GM18861 (cell line): ENCODE results near the gene H3-3A.

Experiments used
- ATAC-seq: cut with Tn5 transposase; IDR thresholded peaks from one replicate; pipeline ENCODE4 v1.9.1; 2021; ENCODE audit not compliant: unreplicated experiment

The H3-3A gene

DNA sequence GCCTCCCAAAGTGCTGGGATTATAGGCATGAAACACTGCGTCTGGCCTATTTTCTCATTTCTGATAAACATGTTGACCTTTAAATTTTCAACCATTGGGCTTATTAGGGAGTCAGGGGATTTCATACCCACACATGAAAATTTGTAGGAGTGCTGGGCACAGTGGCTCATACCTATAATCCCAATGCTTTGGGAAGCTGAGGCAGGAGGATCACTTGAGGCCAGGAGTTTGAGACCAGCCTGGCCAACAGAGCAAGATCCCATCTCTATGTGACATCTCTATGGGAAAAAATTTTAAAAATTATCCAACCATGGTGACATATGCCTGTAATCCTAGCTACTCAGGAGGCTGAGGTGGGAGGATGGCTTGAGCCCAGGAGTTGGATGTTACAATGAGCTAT lies 10.5 kb upstream of the H3-3A start:
- ATAC-seq: no peak

DNA sequence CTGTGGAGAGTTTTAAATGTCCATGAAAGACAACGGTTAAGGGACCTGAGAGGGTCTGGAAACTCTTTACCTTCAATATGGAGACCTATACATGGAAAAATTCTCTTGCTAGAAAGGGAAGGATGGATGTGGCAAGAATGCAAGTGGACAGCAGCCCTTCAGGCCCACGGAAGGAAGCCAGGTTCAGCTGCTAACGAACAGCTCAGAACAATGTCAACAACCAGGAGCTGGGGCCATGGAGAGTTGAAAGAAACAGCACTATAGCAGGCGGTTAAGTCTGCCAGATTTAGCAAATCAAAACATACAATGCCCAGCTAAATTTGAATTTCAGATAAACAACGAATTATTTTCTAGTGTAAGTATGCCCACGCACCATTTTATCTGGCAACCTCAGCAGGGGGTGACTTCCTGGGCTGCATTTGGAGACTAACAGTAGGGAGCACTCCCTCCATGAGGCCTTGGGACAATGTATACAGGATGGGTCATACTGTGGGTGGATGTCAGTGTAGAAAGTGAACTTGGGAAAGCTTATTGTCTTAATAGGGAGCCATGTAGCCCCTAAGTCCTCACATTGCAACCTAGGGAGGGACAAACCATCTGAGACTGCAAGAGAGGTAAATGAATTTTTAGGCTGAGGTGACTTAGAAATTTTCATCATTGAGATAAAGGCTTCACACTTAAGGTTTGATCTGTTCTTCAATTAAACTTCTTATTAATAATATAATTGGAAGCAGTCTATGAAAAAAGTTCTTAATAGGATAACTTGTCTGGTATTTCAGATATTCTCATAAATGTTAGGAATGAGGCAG lies 7.8 kb upstream of the H3-3A start:
- no peak for ATAC-seq

DNA sequence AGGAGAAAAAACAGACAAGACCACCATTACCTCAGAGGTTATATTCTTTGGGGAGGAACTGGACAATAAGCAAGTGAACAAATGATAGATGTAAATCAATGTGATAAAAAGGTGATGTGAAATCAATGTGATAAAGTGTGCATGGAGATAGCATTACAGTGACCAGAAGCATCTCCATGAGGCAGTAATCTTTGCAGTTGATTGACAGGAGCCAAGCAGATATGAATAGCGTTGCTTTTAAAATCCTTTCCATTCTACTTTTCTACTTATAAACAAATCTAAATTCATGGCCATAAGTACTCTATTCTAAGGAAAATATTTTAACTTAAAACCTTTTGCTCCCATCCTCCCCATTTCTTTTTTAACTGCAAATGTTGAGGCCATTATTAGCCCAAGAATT lies 2.8 kb upstream of the H3-3A start:
- no peak for ATAC-seq

DNA sequence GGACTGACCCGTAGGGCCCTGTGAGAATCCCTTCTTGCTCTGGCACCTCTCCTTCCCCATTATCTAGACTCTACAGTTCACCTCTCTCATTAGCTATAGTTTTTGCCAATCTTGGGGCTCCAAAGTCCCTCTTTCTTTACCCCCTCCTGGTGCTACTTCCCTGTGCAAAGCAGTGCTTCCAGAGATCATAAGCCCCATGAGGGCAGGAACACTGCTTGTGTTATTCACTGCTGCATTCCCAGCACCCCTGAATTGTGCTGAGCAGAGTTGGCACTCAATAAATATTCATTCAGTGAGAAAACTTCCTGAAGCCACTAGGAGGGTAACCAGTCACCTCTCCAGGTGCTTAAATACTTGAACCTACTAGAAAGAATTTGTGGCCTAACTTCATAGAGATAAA lies 2.1 kb upstream of the H3-3A start:
- ATAC-seq: no peak

DNA sequence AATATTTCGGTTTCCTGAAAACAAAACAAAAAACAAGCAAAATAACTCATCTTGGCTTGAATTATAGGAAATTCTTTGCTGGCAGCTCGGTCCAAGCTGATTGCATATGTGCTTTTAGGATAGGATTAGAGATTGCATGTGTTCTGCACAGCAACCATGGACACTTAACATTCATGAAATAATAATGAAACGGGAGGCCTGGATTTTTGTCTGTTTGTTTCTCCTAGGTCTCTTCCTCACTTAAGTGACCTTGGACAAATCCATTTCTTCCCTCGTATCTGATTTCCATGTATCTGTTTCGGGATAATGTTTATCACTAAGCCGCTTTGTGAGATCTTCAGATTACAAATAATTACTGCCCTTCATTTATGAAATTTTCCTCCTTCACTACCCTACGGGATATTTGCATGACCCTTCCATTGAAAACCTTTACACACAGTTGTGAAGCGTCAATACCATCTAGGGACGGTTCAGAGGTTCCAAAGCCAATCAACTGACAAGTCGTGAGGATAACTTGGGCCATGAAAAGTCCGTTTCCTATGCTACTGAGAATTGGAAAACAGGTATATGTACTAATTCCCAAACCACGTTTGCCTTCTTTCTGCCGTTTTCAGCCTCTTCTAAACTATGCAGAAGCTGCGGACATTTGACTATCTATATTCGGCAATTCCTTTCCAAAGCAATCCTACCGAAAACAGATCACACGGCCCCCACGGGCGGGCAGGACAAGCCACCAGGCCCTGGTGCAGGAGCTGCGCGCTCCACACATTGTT lies 1.3 kb upstream of the H3-3A start:
- ATAC-seq: no peak

DNA sequence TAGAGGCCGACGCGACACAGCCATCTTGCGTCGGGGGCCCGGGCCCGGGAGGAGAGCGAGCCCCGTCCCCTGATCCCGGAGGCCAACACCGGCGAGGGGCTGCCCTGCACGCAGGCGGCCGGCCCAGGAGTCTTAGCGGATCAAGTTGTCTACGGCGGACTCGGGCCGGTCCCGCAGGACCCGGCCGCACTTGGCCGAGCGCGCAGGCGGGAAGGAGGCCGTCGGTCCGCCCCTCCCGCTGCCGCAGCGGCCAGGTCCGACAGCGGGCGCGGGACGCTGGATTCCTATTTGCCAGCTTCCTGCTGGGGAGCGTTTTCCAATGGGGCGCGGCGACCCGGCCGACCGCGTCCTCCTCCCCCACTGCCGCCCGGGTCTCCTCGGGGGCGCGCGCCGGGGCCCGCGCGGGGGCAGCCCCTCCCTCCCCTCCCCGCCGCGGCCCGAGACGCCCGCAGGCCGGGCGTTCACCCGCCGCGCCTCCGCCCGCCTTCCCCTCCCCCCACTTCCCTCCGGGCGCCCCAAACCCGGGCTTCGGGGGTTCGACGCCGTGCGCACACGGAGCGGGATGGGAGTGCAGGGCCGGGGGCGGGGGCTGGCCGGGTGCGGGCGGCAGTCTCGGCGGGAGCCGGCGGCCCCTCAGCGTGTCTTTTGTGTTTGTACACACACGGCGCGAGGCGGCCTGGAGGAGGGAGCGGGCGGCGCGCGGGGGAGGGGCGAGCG lies 517 bp upstream of the H3-3A start:
- peak; percentile 31 for ATAC-seq

DNA sequence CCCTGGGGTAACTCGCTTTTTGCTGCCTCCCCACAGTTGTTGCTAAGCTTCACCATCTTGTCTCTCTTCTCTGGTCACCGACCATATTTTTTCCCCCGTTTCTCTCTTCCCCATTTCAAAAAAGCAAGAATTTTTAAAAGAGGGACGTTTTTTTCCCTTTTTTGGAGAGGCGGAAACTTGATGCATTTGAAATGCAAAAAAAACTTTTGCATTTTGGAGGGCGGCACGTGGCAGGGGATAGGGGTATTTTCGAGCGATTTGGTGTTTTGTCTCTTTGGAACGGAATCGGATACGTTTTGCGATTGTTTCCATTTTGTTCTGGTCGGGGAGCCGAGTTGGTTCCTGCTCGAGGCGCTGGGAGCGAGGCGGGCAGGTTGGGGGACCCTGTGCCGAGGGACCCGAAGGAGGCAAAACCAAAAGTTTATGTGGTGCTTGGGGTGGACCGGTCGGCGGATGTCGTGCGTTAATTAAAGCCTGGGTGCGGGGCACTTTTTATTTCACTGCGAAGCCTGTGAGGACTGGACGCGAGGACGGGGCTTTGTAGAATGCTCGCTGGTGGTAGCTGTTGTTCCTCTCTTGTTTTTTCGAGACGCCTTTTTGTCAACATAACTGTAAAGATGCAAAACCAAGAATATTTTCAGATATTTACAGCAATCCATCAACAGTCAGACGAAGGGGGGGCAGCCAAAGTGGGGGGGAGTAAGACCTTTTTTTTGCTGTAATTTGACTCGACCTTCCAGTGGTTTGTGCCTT lies 884 bp downstream of the H3-3A start:
- peak; percentile 11 for ATAC-seq

DNA sequence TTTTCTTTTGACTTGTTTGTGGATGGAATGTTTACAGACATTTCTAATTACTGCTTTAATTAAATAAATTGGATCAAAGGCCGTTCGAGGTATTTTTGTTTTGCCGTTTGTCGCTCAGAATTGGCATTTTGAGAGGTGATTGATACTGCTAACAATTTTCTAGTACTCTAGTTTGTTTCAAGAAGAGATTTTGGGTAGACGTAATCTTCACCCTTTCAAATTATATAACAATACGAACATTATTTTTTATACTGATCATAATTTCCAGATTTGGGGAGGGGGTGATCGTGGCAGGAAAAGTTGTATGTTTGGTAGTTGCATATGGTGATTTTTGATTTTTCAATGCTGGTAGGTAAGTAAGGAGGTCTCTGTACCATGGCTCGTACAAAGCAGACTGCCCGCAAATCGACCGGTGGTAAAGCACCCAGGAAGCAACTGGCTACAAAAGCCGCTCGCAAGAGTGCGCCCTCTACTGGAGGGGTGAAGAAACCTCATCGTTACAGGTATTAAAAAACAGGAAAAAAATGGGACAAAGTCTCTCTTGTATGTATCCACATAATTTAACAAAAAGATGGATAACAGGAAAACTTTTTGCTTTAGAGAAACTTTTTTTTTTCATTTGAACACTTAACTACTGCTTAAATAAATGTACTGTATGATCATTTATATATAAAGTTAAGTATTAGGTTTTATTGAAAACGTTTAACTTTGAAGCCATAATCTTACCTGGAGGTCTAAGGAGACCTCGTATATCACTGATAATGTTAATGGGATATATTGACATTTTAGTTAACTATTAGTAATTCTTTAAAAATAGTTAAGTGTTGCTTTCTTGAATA lies 1.7 kb downstream of the H3-3A start:
- ATAC-seq: no peak

DNA sequence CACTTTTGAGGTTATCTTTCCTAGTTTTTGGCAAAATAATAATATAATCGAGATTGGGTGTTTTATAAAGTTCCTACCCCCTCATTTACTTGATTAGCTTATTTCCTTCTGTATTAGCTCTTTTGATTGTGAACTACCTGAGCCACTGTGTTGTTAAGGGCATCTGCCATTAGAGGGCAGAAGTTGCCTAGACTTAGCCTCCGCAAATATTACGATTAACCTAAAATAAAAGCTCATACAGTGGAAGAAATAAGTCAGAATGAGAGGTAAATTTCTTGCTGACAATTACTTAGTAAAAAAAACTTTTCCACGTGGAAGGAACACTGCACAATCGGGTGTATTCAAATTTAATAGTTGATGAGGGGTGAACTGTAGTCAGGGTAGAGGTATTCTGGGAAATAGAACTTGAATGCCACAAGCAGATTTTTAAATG lies 2.3 kb downstream of the H3-3A start:
- ATAC-seq: no peak

DNA sequence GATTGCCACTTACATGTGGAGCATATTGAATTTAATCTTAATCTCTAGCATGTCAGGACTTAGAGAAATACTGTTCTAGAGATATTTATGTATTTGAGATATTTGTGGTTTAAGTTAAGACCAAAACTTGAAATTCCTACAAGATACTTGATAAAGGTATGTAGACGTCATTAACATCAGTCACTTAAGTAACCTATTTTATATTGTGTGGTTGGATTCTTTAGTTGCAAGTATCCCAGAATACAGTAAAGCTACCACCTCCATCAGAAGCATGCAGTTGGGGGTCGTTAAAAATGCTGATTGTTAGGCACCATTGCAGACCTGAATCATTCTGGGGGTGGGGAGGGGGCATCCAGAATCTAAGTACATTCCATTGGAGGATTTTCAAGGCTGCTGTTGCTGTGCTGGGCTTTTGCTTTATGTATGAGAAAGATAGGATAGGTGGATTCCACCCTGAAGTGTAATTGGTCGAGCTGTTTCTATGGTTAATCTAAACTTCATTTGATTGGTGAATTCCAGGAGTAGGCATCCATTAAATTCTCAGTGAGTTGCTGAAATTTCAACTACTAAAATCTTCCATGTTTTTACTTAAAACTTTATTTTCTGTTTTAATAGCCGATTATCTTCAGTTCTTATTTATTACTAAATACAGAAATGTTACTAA lies 4.0 kb downstream of the H3-3A start:
- ATAC-seq: no peak

DNA sequence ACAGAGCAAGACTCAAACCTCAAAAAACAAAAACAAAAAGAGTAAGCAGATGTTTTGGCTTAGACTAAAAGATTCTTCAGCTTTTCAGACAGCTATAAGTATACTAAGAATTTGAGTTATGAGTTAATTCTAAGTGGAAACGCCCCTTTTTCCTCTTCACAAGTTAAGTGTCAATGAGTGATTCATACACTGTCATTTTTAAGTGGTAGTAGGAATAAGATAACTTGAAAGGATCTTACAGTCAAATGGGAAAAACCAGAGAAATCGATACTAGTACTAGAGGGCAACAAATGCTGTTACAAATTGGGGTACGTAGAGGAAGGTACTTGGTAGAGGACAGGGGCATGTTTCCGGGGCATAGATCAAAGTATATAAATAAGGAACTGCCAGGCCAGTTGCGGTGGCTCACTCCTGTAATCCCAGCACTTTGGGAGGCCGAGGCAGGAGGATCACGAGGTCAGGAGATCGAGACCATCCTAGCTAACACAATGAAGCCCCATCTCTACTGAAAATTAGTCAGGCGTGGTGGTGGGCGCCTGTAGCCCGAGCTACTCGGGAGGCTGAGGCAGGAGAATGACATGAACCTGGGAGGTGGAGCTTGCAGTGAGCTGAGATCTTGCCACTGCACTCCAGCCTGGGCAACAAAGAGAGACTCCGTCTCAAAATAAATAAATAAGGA lies 7.4 kb downstream of the H3-3A start:
- no peak for ATAC-seq

DNA sequence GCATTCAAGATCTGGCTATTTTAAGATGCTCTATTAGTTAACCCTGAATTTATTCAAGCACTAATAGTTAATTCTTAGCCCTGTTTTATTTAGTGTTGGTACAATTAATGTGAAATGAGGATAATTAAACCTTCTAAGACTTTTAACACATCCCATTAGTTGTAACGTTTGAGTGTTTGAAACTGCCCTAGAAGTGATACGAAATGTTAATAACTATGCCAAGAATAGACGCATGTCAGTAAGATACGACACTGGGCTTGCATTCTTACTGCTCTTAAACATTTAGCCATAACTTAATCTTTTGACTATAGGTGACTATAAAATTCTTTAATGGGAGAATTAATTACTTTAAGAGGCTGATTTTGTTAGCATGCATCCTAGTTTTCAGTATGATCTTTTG lies 9.8 kb downstream of the H3-3A start:
- ATAC-seq: no peak

DNA sequence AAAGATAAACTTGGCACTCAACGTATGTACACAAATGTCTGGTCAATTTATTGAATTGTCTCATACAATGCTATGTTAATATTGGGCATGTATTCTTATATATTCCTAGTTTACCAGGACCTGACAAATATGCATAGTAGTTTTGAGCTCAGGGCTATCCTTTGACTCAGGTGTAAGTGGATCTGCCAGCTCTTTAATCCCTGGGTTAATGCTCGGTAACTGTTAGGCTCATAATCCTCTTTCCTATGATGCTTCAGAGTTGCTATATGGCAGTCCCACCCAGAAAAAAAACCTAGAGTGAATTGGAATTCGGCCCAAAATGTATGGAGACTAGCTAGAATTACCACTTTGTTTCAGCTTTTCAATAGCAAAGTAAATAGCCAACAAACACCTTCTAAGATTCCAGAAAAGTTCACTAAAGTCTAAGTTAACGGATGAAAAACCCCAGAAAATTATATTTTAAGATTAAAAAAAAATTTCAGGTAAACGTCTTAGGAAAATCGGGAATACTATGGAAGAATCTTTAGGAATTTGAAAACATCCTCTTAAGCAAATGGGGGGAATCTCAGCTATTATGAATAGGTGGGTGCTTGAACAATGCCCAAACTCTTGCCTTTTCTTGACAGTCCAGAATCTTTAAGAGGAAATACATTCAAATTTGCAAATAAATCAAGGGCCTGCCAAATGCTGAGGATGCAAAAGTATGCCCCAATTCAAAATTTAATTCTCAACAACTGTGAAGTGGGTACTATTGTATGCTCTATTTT lies 10.9 kb downstream of the H3-3A start:
- ATAC-seq: no peak

DNA sequence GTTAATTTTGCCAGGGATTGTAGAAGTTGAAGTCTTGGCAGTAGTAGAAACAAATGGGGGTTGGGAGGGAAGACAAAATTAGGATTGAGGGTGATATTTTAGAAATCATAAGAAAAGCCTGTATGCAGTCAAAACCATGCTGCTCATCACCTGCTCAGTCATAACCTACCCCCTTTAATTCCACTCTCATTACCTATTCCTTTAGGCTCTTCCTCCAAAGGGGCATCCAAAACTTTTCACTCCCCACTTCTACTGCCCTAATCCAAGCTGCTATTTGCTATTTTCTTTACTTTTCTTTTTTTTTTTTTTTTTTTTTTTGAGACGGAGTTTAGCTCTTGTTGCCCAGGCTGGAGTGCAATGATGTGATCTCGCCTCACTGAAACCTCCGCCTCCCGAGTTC lies 11.5 kb downstream of the H3-3A start:
- no peak for ATAC-seq

DNA sequence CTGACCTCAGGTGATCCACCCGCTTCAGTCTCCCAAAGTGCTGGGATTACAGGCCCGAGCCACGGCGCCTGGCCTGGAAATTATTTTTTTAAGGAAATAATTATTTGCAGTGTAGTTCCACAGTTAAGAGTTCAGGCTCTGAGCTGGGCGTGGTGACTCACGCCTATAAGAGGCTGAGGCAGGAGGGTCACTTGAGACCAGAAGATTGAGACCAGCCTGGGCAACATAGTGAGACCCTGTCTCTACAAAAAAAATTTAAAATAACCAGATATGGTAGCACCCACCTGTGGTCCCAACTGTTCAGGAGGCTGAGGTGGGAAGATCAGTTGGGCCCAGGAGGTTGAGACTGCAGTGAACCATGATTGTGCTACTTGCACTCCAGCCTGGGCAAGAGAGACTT lies 13.9 kb downstream of the H3-3A start:
- ATAC-seq: no peak

DNA sequence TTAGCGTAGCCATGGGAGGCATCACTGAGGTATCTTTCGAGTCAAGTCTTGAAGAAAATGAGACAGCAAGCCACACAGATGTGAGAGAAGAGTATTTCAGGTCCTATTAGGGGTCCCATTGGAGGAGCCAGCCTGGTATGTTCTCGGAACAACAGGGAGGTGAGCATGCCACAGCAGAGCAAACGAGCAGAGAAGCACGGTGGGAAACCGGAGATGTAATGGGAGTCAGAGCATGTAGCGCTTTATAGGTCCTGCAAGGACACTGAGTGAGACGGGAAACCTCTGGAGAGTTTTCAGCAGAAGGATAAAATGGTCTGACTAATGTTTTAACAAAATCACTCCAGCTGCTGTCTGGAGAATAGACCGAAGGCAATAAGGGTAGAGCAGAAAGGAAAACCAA lies 15.9 kb downstream of the H3-3A start:
- ATAC-seq: no peak

DNA sequence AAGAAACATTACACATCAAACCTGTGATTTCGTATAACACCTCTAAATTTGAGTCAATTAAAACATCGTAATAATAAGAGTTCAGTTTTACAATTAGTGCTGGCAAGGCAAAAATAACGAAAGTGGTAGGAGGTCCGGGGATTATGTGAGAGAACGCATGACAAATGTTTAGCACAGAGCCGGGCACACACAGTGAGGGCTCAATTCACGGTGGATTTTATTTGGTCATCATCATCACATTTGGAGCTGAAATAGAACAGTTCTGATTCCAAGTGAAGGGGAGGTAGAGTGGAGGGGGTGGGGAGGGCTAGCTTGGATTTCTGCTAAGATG lies 20.0 kb downstream of the H3-3A start:
- no peak for ATAC-seq

DNA sequence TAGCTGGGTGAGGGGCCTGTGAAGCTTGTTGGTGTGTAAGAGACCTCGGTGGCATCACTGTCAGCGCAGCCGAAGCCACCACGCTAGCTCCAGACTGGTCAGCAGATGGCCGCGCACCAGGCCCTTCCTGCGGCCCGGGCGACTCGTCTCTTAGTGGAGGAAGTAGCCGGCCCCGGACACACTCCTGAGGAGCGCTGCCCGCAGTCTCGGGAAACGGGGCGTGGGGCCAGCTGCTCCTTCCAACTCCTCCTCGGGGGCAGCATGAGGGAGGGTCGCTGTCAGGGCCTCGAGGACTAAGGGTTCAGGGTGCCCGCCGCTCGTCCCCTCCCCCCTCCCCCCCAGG lies 20.4 kb downstream of the H3-3A start:
- ATAC-seq: no peak
